ENCODE data around the gene YPEL1.
"Not testable (repeated sequence)": the region's sequence is repeated elsewhere in the genome, so short reads cannot be mapped to it uniquely, and the experiment has no call there.

Gene YPEL1

GRCh38 chr22:21718499-21718898, 17.1 kb downstream of the YPEL1 start:
- Histone ChIP-seq H3K4me3 (ENCODE audit: low read depth in 1 of 2, low read length in 2 of 2) (no peak overlapping the region), H3K36me3 (ENCODE audit: control insufficient read depth in 1 of 2, insufficient read depth in 2 of 2, low read length in 2 of 2) (no peaks in the 10 kb centered on the region), H3K27ac (ENCODE audit: low read length) (no peak overlapping the region)

GRCh38 chr22:21716395-21717122, 19.0 kb downstream of the YPEL1 start:
- not testable (repeated sequence) for H3K27me3 ChIP-seq (ENCODE audit: low read depth, low read length); H3K27ac ChIP-seq (ENCODE audit: low read length); H3K4me1 ChIP-seq (ENCODE audit: control insufficient read depth in 1 of 2, insufficient read depth in 2 of 2, low read length in 2 of 2); H3K4me3 ChIP-seq (ENCODE audit: low read depth in 1 of 2, low read length in 2 of 2); H3K36me3 ChIP-seq (ENCODE audit: control insufficient read depth in 1 of 2, insufficient read depth in 2 of 2, low read length in 2 of 2); H3K9me3 ChIP-seq (ENCODE audit: control insufficient read depth in 1 of 2, low read length in 2 of 2)

More at GRCh38 chr22:21718499-21718898, 17.1 kb downstream of the YPEL1 start:
- no peaks in the 10 kb centered on the region for H3K27me3 ChIP-seq (ENCODE audit: low read depth, low read length)
- H3K9me3 ChIP-seq (ENCODE audit: control insufficient read depth in 1 of 2, low read length in 2 of 2) = no peaks in the 10 kb centered on the region
- H3K4me1 ChIP-seq (ENCODE audit: control insufficient read depth in 1 of 2, insufficient read depth in 2 of 2, low read length in 2 of 2) = no peaks in the 10 kb centered on the region

GRCh38 chr22:21714786-21715185, 20.8 kb downstream of the YPEL1 start:
- Histone ChIP-seq H3K4me1 (ENCODE audit: control insufficient read depth in 1 of 2, insufficient read depth in 2 of 2, low read length in 2 of 2) (no peaks in the 10 kb centered on the region), H3K36me3 (ENCODE audit: control insufficient read depth in 1 of 2, insufficient read depth in 2 of 2, low read length in 2 of 2) (no peaks in the 10 kb centered on the region), H3K4me3 (ENCODE audit: low read depth in 1 of 2, low read length in 2 of 2) (no peak overlapping the region), H3K27ac (ENCODE audit: low read length) (no peak overlapping the region), H3K9me3 (ENCODE audit: control insufficient read depth in 1 of 2, low read length in 2 of 2) (no peaks in the 10 kb centered on the region), H3K27me3 (ENCODE audit: low read depth, low read length) (no peaks in the 10 kb centered on the region)

GRCh38 chr22:21714059-21714770, 21.4 kb downstream of the YPEL1 start:
- H3K4me1 ChIP-seq (ENCODE audit: control insufficient read depth in 1 of 2, insufficient read depth in 2 of 2, low read length in 2 of 2) = no peaks in the 10 kb centered on the region
- H3K4me3 ChIP-seq (ENCODE audit: low read depth in 1 of 2, low read length in 2 of 2) = no peak overlapping the region
- no peak overlapping the region for H3K27ac ChIP-seq (ENCODE audit: low read length)
- no peaks in the 10 kb centered on the region for H3K27me3 ChIP-seq (ENCODE audit: low read depth, low read length)
- no peaks in the 10 kb centered on the region for H3K36me3 ChIP-seq (ENCODE audit: control insufficient read depth in 1 of 2, insufficient read depth in 2 of 2, low read length in 2 of 2)
- no peaks in the 10 kb centered on the region for H3K9me3 ChIP-seq (ENCODE audit: control insufficient read depth in 1 of 2, low read length in 2 of 2)

- no peaks in the 10 kb centered on the region for H3K9me3 ChIP-seq (ENCODE audit: control insufficient read depth in 1 of 2, low read length in 2 of 2)
- no peaks in the 10 kb centered on the region for H3K27me3 ChIP-seq (ENCODE audit: low read depth, low read length)
- H3K4me3 ChIP-seq (ENCODE audit: low read depth in 1 of 2, low read length in 2 of 2) = peak overlapping the region; percentile 20 to 41
- no peaks in the 10 kb centered on the region for H3K36me3 ChIP-seq (ENCODE audit: control insufficient read depth in 1 of 2, insufficient read depth in 2 of 2, low read length in 2 of 2)
- no peaks in the 10 kb centered on the region for H3K4me1 ChIP-seq (ENCODE audit: control insufficient read depth in 1 of 2, insufficient read depth in 2 of 2, low read length in 2 of 2)
- no peak overlapping the region for H3K27ac ChIP-seq (ENCODE audit: low read length)
Observed at GRCh38 chr22:21713428-21714058, 22.1 kb downstream of the YPEL1 start.

- H3K36me3 ChIP-seq (ENCODE audit: control insufficient read depth in 1 of 2, insufficient read depth in 2 of 2, low read length in 2 of 2) = no peaks in the 10 kb centered on the region
- peaks cover 1 to 4% of the 10 kb centered on the region in 2 donors for H3K4me1 ChIP-seq (ENCODE audit: control insufficient read depth in 1 of 2, insufficient read depth in 2 of 2, low read length in 2 of 2)
- no peaks in the 10 kb centered on the region for H3K9me3 ChIP-seq (ENCODE audit: control insufficient read depth in 1 of 2, low read length in 2 of 2)
- no peaks in the 10 kb centered on the region for H3K27me3 ChIP-seq (ENCODE audit: low read depth, low read length)
- H3K27ac ChIP-seq (ENCODE audit: low read length) = no peak overlapping the region
- H3K4me3 ChIP-seq (ENCODE audit: low read depth in 1 of 2, low read length in 2 of 2) = peak overlapping the region; percentile 20 to 41
Observed at GRCh38 chr22:21712751-21713427, 22.7 kb downstream of the YPEL1 start.

GRCh38 chr22:21711851-21712250, 23.7 kb downstream of the YPEL1 start:
- Histone ChIP-seq H3K4me1 (ENCODE audit: control insufficient read depth in 1 of 2, insufficient read depth in 2 of 2, low read length in 2 of 2) (peaks cover 4 to 7% of the 10 kb centered on the region in 2 donors), H3K9me3 (ENCODE audit: control insufficient read depth in 1 of 2, low read length in 2 of 2) (no peaks in the 10 kb centered on the region), H3K36me3 (ENCODE audit: control insufficient read depth in 1 of 2, insufficient read depth in 2 of 2, low read length in 2 of 2) (no peaks in the 10 kb centered on the region), H3K27me3 (ENCODE audit: low read depth, low read length) (no peaks in the 10 kb centered on the region), H3K4me3 (ENCODE audit: low read depth in 1 of 2, low read length in 2 of 2) (no peak overlapping the region), H3K27ac (ENCODE audit: low read length) (no peak overlapping the region)

GRCh38 chr22:21710156-21710555, 25.4 kb downstream of the YPEL1 start:
- Histone ChIP-seq H3K27me3 (ENCODE audit: low read depth, low read length) (no peaks in the 10 kb centered on the region), H3K4me3 (ENCODE audit: low read depth in 1 of 2, low read length in 2 of 2) (no peak overlapping the region), H3K9me3 (ENCODE audit: control insufficient read depth in 1 of 2, low read length in 2 of 2) (no peaks in the 10 kb centered on the region), H3K36me3 (ENCODE audit: control insufficient read depth in 1 of 2, insufficient read depth in 2 of 2, low read length in 2 of 2) (no peaks in the 10 kb centered on the region), H3K4me1 (ENCODE audit: control insufficient read depth in 1 of 2, insufficient read depth in 2 of 2, low read length in 2 of 2) (peaks cover 4 to 7% of the 10 kb centered on the region in 2 donors), H3K27ac (ENCODE audit: low read length) (no peak overlapping the region)

- Histone ChIP-seq H3K36me3 (ENCODE audit: control insufficient read depth in 1 of 2, insufficient read depth in 2 of 2, low read length in 2 of 2) (no peaks in the 10 kb centered on the region), H3K27ac (ENCODE audit: low read length) (no peak overlapping the region), H3K27me3 (ENCODE audit: low read depth, low read length) (no peaks in the 10 kb centered on the region), H3K4me1 (ENCODE audit: control insufficient read depth in 1 of 2, insufficient read depth in 2 of 2, low read length in 2 of 2) (peaks cover 4 to 7% of the 10 kb centered on the region in 2 donors), H3K9me3 (ENCODE audit: control insufficient read depth in 1 of 2, low read length in 2 of 2) (no peaks in the 10 kb centered on the region), H3K4me3 (ENCODE audit: low read depth in 1 of 2, low read length in 2 of 2) (no peak overlapping the region)
Observed at GRCh38 chr22:21709688-21710087, 25.9 kb downstream of the YPEL1 start.

GRCh38 chr22:21708960-21709359, 26.6 kb downstream of the YPEL1 start:
- Histone ChIP-seq H3K9me3 (ENCODE audit: control insufficient read depth in 1 of 2, low read length in 2 of 2) (no peaks in the 10 kb centered on the region), H3K27ac (ENCODE audit: low read length) (no peak overlapping the region), H3K27me3 (ENCODE audit: low read depth, low read length) (no peaks in the 10 kb centered on the region), H3K4me3 (ENCODE audit: low read depth in 1 of 2, low read length in 2 of 2) (no peak overlapping the region), H3K4me1 (ENCODE audit: control insufficient read depth in 1 of 2, insufficient read depth in 2 of 2, low read length in 2 of 2) (peaks cover 4 to 7% of the 10 kb centered on the region in 2 donors), H3K36me3 (ENCODE audit: control insufficient read depth in 1 of 2, insufficient read depth in 2 of 2, low read length in 2 of 2) (no peaks in the 10 kb centered on the region)

- Histone ChIP-seq H3K27ac (ENCODE audit: low read length) (no peak overlapping the region), H3K9me3 (ENCODE audit: control insufficient read depth in 1 of 2, low read length in 2 of 2) (no peaks in the 10 kb centered on the region), H3K4me1 (ENCODE audit: control insufficient read depth in 1 of 2, insufficient read depth in 2 of 2, low read length in 2 of 2) (peaks cover 4 to 7% of the 10 kb centered on the region in 2 donors), H3K36me3 (ENCODE audit: control insufficient read depth in 1 of 2, insufficient read depth in 2 of 2, low read length in 2 of 2) (no peaks in the 10 kb centered on the region), H3K27me3 (ENCODE audit: low read depth, low read length) (no peaks in the 10 kb centered on the region), H3K4me3 (ENCODE audit: low read depth in 1 of 2, low read length in 2 of 2) (no peak overlapping the region)
Observed at GRCh38 chr22:21707677-21708076, 27.9 kb downstream of the YPEL1 start.

All from muscle layer of duodenum (tissue), 2 donors.